HG02571 (cell line): ENCODE data around the gene CBFA2T3.

Experiments used
- ATAC-seq: cut with Tn5 transposase; IDR thresholded peaks from one replicate; pipeline ENCODE4 v1.9.1; 2021; ENCODE audit warnings: mild to moderate bottlenecking, moderate library complexity; ENCODE audit not compliant: unreplicated experiment

CBFA2T3 gene

GRCh38 chr16:88880226-88881006 is 96.6 kb downstream of the CBFA2T3 start:
- ATAC-seq, result no peak

DNA sequence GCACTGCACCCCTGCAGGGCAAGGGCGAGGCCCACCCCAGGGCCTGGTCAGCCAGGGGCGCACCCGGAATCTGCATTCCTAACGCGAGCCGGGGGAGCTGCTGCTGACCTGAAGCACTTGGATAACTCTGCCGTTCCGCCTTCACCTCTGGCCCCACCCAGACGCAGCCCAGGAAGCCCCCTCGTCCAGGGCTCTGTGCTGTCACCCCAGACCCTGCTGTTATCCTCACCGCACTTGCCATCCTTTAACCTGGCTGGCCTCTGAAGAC is 97.3 kb downstream of the CBFA2T3 start:
- no peak for ATAC-seq

GRCh38 chr16:88878967-88879787 is 97.8 kb downstream of the CBFA2T3 start:
- ATAC-seq, result no peak

DNA sequence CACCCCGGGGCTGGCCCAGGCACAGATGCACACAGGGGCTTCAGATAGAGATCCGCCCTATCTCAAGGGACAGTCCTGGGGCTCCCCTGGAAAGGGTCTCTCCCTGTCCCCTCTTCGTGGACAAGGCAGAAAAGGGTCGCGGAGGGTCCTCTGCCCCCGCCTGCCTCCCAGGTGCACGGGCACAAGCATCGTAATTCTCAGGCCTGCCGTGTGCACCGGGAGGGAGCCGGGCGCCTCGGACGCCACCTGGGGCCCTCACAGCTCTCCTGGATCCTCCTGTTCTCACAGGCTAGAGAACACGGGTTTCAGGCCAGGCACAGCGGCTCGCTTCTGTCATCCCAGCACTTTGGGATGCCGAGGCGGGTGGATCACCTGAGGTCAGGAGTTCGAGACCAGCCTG is 98.7 kb downstream of the CBFA2T3 start:
- ATAC-seq, result no peak

DNA sequence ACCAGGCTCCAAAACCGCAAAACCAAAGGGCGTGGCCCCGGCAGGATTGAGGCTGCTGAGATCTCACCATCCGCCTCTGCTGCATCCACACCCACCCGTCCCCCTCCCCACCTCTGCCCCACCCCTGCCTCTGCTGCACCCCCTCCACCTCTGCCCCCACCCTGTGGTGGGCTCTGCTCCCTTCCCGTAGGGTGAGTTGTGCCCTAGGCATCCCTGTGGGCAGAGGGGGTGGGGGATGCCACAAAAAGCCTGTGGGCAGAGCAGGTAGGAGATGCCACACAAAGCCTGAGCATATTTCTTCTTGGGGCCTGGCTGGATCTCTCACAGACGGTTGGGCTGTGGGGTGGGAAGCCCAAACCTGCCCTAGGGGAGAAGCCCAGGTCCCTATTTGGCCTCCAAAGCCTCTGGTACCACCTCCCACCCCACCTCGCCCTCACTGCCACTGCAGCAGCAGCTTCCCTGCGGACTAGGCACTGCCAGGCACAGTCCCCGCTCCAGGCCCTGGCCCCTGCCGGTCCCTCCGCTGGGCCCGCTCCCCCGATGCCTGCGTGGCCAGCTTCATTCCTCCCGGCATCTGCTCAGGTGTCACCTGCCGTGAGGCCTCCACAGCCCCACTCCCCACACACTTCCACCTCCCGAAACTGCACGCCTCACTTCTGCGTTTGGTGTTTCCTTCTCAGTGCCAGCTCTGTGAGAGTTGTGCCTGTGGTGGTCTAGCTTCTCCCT is 99.3 kb downstream of the CBFA2T3 start:
- no peak for ATAC-seq

- no peak for ATAC-seq
Measured at GRCh38 chr16:88876942-88877526, 100.0 kb downstream of the CBFA2T3 start.

GRCh38 chr16:88875703-88876234 is 101.2 kb downstream of the CBFA2T3 start:
- ATAC-seq, result no peak

- no peak for ATAC-seq
Measured at GRCh38 chr16:88874938-88875599, 101.9 kb downstream of the CBFA2T3 start.

GRCh38 chr16:88872650-88873331 is 104.2 kb downstream of the CBFA2T3 start:
- ATAC-seq, result no peak

GRCh38 chr16:88871730-88872416 is 105.1 kb downstream of the CBFA2T3 start:
- ATAC-seq, result no peak

GRCh38 chr16:88871349-88871702 is 105.7 kb downstream of the CBFA2T3 start:
- no peak for ATAC-seq

DNA sequence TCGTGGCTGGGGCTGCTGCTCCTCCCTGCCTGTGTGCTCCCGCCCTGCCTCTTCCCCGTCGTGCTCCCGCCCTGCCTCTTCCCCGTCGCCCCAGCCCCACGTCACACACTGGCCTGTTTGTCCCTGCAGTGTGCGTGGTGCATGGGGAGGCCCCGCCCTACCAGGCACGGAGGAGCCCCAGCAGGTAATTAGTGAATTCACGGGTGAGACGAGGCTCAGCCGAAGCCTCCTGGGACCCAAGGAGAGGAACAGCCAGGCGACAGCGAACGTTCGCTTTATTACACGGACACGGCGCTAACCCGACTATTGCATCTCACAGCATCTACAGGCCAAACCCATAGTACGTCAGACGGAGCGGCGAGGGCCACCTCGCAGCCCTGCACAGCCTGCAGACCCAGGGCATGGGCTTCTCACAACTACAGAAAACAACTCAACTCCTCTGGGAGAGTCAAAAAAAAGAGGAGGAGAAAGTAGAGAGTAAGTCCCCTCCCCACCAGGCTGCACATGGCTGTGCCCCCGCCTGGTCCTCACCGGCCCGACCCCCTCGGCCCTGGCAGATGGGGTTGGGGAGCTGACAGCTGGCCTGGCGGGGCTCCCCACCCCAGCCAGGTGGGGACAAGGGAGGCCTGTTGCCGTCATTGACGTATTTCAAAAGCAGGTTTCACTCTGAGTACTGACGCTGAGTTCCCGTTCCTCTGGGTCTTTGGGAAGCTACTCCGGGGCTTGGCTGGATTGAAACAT is 106.2 kb downstream of the CBFA2T3 start:
- ATAC-seq, result no peak

- ATAC-seq, result no peak
Measured at GRCh38 chr16:88869673-88869980, 107.4 kb downstream of the CBFA2T3 start.

DNA sequence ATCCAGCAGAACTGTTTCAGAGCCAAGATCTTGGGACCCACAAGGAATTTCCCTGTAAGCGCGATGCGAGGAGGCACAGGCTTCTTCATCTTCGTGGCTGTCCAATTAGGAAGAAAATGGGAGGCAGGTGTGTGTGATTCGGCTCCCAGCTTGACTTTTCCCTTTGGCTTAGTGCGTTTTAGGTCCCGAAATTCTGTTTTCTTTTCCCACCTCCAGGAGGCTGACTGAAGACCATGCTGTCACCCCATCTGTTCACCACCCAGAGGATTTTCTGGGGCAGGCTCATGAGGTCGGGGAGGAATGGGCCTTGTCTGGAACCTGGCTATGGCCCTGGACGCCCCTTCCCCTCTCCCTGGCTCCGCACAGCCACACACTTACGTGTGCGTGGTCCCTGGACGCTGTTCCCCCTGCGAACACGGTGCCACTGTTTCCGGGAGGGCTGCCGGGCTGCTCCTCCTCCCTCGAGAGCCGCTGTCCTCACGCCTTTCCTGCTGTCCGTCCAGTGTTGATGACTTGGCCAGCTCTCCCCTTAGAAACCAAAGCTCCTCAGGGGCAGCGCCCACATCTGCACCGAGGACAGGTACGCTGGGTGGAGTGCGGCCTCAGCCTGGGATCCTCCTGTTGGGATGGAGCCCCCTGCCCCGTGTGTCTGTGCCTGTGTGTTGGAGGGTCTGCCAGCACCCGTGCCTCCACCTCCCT is 107.9 kb downstream of the CBFA2T3 start:
- no peak for ATAC-seq

- no peak for ATAC-seq
Measured at GRCh38 chr16:88867581-88868246, 109.3 kb downstream of the CBFA2T3 start.

- no peak for ATAC-seq
Measured at GRCh38 chr16:88866151-88866920, 110.7 kb downstream of the CBFA2T3 start, which contains the start of gene PABPN1L. Gene PABPN1L (minus strand): TSS chr16:88866660. CDS start chr16:88866606, 54 bp downstream.

GRCh38 chr16:88865742-88866141 is 111.3 kb downstream of the CBFA2T3 start:
- no peak for ATAC-seq
